ENCODE data around the gene PCNX2.

PCNX2 gene

DNA sequence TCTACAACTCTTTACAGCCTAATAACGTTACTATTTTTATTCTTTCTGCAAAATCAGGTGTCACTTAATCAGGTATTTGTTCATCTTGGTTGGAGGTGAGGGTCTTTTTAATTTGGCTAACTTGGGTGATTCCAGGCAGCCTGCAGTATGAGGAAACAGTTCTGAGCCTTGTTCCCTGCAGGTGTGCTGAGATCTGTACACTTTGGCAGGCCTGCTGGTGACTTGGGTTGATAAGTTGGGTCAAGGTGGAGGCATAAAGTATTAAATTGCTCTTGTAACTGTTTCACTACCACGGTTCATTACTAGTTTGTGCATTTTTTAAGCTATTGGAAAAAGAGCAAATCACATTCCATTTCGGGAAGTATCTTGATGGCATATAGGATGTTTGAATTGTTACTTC, 42.0 kb upstream of the PCNX2 start:
- TF ChIP-seq, protein P1, sequence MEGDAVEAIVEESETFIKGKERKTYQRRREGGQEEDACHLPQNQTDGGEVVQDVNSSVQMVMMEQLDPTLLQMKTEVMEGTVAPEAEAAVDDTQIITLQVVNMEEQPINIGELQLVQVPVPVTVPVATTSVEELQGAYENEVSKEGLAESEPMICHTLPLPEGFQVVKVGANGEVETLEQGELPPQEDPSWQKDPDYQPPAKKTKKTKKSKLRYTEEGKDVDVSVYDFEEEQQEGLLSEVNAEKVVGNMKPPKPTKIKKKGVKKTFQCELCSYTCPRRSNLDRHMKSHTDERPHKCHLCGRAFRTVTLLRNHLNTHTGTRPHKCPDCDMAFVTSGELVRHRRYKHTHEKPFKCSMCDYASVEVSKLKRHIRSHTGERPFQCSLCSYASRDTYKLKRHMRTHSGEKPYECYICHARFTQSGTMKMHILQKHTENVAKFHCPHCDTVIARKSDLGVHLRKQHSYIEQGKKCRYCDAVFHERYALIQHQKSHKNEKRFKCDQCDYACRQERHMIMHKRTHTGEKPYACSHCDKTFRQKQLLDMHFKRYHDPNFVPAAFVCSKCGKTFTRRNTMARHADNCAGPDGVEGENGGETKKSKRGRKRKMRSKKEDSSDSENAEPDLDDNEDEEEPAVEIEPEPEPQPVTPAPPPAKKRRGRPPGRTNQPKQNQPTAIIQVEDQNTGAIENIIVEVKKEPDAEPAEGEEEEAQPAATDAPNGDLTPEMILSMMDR (IDR thresholded peaks at IDR 0.05; ENCODE audit: low read length, missing control alignments) = no peak
- no peak overlapping the region for H3K4me3 ChIP-seq (replicated peaks; ENCODE audit: low read depth, low read length)
- DNase-seq (ENCODE audit: low read depth) = no peak

DNA sequence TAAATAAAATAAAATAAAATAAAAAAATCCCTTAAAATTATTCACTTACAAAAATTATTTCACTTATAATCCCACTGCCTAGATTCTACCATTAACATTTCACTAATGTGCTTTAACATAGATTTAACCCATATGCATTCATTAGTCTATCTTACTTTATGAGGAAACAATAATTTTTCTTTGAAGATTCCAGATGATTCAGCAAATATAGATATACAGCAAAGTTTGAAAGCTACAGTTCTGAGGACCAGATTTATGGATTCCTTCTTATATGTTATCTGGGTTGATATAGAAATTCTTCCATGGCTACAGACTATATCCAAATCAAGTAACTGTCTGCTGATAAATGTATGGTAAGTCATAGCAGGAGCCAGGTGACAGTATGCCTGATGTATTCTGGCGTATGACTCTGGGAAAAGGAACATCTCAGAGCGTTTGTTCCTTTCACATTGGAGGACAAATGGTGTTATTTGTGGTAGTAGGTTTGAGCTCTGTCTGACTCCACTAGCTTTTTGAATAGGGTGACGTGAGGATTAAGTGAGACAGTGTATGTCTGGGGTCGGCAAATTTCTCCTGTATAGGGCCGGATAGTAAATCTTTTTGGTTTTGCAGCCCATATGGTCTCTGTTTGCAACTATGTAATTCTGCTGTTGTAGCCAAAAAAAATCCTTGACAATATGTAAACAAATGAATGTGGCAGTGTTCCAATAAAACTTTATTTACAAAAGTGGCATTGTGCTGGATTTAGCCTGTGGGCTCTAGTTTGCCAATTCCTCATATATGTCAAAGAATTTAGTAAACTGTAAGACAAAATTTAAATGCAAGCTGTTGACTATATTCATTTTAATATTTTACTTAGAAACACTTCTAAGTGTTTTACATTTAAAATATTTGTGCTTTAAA, 41.3 kb upstream of the PCNX2 start:
- H3K4me3 ChIP-seq (replicated peaks; ENCODE audit: low read depth, low read length) = no peak overlapping the region
- DNase-seq (ENCODE audit: low read depth) = no peak
- TF ChIP-seq, protein P1 (IDR thresholded peaks at IDR 0.05; ENCODE audit: low read length, missing control alignments) = no peak

DNA sequence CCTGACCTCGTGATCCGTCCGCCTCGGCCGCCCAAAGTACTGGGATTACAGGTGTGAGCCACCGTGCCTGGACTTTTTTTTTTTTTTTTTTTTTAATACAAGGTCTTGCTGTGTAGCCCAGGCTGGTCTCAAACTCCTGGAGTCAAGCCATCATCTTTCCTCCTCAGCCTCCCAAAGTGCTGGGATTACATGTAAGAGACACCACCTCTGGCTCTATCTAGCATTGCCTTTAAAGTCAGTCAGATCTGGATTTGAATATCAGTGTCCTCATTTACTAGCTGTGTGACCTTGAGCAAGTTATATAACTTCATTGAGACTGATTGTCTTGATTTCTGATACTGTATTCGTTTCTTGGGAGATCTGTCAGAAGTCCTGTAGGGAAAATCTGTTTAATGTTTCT, 38.6 kb upstream of the PCNX2 start:
- TF ChIP-seq, protein P1 (IDR thresholded peaks at IDR 0.05; ENCODE audit: low read length, missing control alignments) = no peak
- DNase-seq (ENCODE audit: low read depth) = no peak
- H3K4me3 ChIP-seq (replicated peaks; ENCODE audit: low read depth, low read length) = no peak overlapping the region

DNA sequence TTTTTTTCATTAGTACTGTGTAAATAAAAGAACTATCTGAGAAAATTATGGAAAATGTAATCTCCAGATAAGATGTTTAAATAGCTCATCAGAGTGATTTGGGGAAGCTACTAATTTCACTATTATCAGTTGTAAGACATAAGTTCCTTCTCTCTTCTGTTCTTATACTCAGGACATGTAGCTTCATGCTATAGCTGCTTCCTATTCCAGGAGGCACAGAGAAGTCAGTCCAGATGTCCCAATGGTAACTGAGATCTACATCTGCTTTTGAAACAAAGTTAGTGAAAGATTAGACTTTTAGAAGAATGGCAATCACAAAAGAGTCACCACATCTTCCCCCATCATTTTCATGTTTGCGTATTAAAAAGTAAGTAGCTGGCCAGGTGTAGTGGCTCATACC, 37.6 kb upstream of the PCNX2 start:
- TF ChIP-seq, protein P1 (IDR thresholded peaks at IDR 0.05; ENCODE audit: low read length, missing control alignments) = no peak
- DNase-seq (ENCODE audit: low read depth) = no peak
- no peak overlapping the region for H3K4me3 ChIP-seq (replicated peaks; ENCODE audit: low read depth, low read length)

DNA sequence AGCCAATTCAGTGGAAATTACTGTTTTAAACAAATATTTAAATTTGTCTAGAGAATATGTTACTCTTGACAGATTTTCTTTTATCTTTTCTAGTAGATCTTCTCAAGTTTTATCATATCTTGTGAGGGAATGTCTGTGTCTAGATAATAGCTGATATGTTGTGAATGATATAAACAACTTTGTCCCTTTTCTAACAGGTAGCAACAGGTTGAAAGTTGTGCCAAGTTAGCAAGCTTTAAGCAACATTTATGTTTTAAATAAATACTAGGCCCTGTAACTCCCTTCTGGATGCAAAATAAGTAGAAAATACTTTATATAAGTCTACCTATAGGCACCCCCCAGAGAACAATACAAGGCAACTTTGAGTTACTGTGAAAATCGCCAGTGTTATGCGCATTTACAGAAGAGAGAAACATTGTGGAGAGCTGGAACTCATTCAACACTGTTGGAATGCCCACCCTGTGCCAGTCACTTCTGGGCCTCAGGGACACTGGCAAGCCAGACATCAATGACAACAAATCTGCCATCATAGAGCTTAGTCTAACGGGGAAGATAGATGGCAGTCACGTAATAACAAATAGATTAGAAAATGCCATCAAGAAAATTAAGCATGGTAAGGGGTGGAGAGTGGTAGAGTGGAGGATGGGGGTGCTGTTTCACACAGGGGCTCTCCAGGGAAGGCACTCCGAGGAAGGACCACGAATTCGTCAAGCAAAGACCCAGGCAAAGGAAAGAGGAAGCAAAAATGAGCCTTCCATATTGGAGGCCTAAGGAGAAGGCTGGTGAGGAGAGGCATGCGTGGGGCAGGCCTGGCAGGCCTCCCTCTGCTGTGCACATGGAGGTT, 36.4 kb upstream of the PCNX2 start:
- TF ChIP-seq, protein P1 (IDR thresholded peaks at IDR 0.05; ENCODE audit: low read length, missing control alignments) = no peak
- DNase-seq (ENCODE audit: low read depth) = no peak
- H3K4me3 ChIP-seq (replicated peaks; ENCODE audit: low read depth, low read length) = no peak overlapping the region

DNA sequence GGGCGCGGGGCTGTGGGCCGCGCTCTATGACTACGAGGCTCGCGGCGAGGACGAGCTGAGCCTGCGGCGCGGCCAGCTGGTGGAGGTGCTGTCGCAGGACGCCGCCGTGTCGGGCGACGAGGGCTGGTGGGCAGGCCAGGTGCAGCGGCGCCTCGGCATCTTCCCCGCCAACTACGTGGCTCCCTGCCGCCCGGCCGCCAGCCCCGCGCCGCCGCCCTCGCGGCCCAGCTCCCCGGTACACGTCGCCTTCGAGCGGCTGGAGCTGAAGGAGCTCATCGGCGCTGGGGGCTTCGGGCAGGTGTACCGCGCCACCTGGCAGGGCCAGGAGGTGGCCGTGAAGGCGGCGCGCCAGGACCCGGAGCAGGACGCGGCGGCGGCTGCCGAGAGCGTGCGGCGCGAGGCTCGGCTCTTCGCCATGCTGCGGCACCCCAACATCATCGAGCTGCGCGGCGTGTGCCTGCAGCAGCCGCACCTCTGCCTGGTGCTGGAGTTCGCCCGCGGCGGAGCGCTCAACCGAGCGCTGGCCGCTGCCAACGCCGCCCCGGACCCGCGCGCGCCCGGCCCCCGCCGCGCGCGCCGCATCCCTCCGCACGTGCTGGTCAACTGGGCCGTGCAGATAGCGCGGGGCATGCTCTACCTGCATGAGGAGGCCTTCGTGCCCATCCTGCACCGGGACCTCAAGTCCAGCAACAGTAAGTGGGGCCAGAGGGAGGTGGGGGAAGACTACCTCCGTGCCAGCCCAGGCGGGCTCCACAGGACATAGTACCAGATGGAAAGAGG, 32.8 kb upstream of the PCNX2 start:
- TF ChIP-seq, protein P1 (IDR thresholded peaks at IDR 0.05; ENCODE audit: low read length, missing control alignments) = no peak
- DNase-seq (ENCODE audit: low read depth) = no peak
- peak overlapping the region; percentile 44 for H3K4me3 ChIP-seq (replicated peaks; ENCODE audit: low read depth, low read length)
